ENCODE results near the gene SEMA3A. TPM values are rescaled to one million over a fixed set of nuclear protein-coding genes. Genes with fewer than 3 reads are reported as not detected.

SEMA3A gene
- total and polyA plus RNA-seq, 4 donors: 0.08 to 11.0 (median 5.7) TPM; not detected in 1

- no peak for DNase-seq
- Histone ChIP-seq H3K9me3 (ENCODE audit: control insufficient read depth, low read length) (no peaks in the 10 kb centered on the region), H3K4me1 (ENCODE audit: control insufficient read depth in 1 of 2, insufficient read depth in 2 of 2, low read length in 2 of 2) (no peaks in the 10 kb centered on the region), H3K4me3 (ENCODE audit: low read length in 2 of 2) (no peak overlapping the region), H3K27ac (ENCODE audit: low read depth in 1 of 2, low read length in 2 of 2) (no peak overlapping the region), H3K27me3 (ENCODE audit: control insufficient read depth in 1 of 2, insufficient read depth in 2 of 2, low read length in 1 of 2) (no peaks in the 10 kb centered on the region), H3K36me3 (ENCODE audit: control insufficient read depth in 1 of 2, insufficient read depth in 2 of 2, low read length in 1 of 2) (no peaks in the 10 kb centered on the region)
- WGBS, 2 donors: 79 to 91% methylated on average over 3 of the region's 3 CpGs
- ATAC-seq (ENCODE audit: low FRiP score): no peak
- intact Hi-C loops (cut with DNase I): no loop called here
Measured at GRCh38 chr7:84040355-84040754, 154.2 kb downstream of the SEMA3A start.

GRCh38 chr7:84039432-84039831 is 155.2 kb downstream of the SEMA3A start:
- intact Hi-C loops (cut with DNase I): no loop called here
- DNase-seq: no peak
- H3K4me3 ChIP-seq (ENCODE audit: low read length in 2 of 2): no peak overlapping the region
- H3K4me1 ChIP-seq (ENCODE audit: control insufficient read depth in 1 of 2, insufficient read depth in 2 of 2, low read length in 2 of 2): no peaks in the 10 kb centered on the region
- no peak for ATAC-seq (ENCODE audit: low FRiP score)
- no peak overlapping the region for H3K27ac ChIP-seq (ENCODE audit: low read depth in 1 of 2, low read length in 2 of 2)
- no peaks in the 10 kb centered on the region for H3K36me3 ChIP-seq (ENCODE audit: control insufficient read depth in 1 of 2, insufficient read depth in 2 of 2, low read length in 1 of 2)
- H3K9me3 ChIP-seq (ENCODE audit: control insufficient read depth, low read length): no peaks in the 10 kb centered on the region
- H3K27me3 ChIP-seq (ENCODE audit: control insufficient read depth in 1 of 2, insufficient read depth in 2 of 2, low read length in 1 of 2): no peaks in the 10 kb centered on the region

GRCh38 chr7:84027678-84028077 is 166.9 kb downstream of the SEMA3A start:
- H3K4me1 ChIP-seq (ENCODE audit: control insufficient read depth in 1 of 2, insufficient read depth in 2 of 2, low read length in 2 of 2): no peaks in the 10 kb centered on the region
- no peak overlapping the region for H3K27ac ChIP-seq (ENCODE audit: low read depth in 1 of 2, low read length in 2 of 2)
- intact Hi-C loops (cut with DNase I): no loop called here
- H3K4me3 ChIP-seq (ENCODE audit: low read length in 2 of 2): no peak overlapping the region
- 79 to 91% methylated on average over 3 of the region's 3 CpGs for WGBS, 2 donors
- ATAC-seq (ENCODE audit: low FRiP score): no peak
- DNase-seq: no peak
- H3K9me3 ChIP-seq (ENCODE audit: control insufficient read depth, low read length): no peaks in the 10 kb centered on the region
- no peaks in the 10 kb centered on the region for H3K27me3 ChIP-seq (ENCODE audit: control insufficient read depth in 1 of 2, insufficient read depth in 2 of 2, low read length in 1 of 2)
- no peaks in the 10 kb centered on the region for H3K36me3 ChIP-seq (ENCODE audit: control insufficient read depth in 1 of 2, insufficient read depth in 2 of 2, low read length in 1 of 2)

GRCh38 chr7:84025332-84025927 is 169.2 kb downstream of the SEMA3A start:
- H3K9me3 ChIP-seq (ENCODE audit: control insufficient read depth, low read length): no peaks in the 10 kb centered on the region
- DNase-seq (peak in 1 of 2 donors; percentile 43), ATAC-seq (ENCODE audit: low FRiP score) (peak; percentile 72)
- peaks cover 0 to 2% of the 10 kb centered on the region in 2 donors for H3K27me3 ChIP-seq (ENCODE audit: control insufficient read depth in 1 of 2, insufficient read depth in 2 of 2, low read length in 1 of 2)
- H3K27ac ChIP-seq (ENCODE audit: low read depth in 1 of 2, low read length in 2 of 2): no peak overlapping the region
- intact Hi-C loops (cut with DNase I): no loop called here
- H3K4me1 ChIP-seq (ENCODE audit: control insufficient read depth in 1 of 2, insufficient read depth in 2 of 2, low read length in 2 of 2): no peaks in the 10 kb centered on the region
- H3K4me3 ChIP-seq (ENCODE audit: low read length in 2 of 2): no peak overlapping the region
- WGBS, 2 donors: 27 to 37% methylated on average over 3 of the region's 3 CpGs
- no peaks in the 10 kb centered on the region for H3K36me3 ChIP-seq (ENCODE audit: control insufficient read depth in 1 of 2, insufficient read depth in 2 of 2, low read length in 1 of 2)

GRCh38 chr7:84022684-84023308 is 171.8 kb downstream of the SEMA3A start:
- Histone ChIP-seq H3K9me3 (ENCODE audit: control insufficient read depth, low read length) (no peaks in the 10 kb centered on the region), H3K4me3 (ENCODE audit: low read length in 2 of 2) (no peak overlapping the region), H3K36me3 (ENCODE audit: control insufficient read depth in 1 of 2, insufficient read depth in 2 of 2, low read length in 1 of 2) (no peaks in the 10 kb centered on the region), H3K4me1 (ENCODE audit: control insufficient read depth in 1 of 2, insufficient read depth in 2 of 2, low read length in 2 of 2) (no peaks in the 10 kb centered on the region), H3K27me3 (ENCODE audit: control insufficient read depth in 1 of 2, insufficient read depth in 2 of 2, low read length in 1 of 2) (peaks cover 0 to 2% of the 10 kb centered on the region in 2 donors), H3K27ac (ENCODE audit: low read depth in 1 of 2, low read length in 2 of 2) (no peak overlapping the region)
- DNase-seq (no peak), ATAC-seq (ENCODE audit: low FRiP score) (no peak)
- WGBS, 2 donors: 67 to 74% methylated on average over 5 of the region's 5 CpGs
- intact Hi-C loops (cut with DNase I): no loop called here

- Histone ChIP-seq H3K4me1 (ENCODE audit: control insufficient read depth in 1 of 2, insufficient read depth in 2 of 2, low read length in 2 of 2) (no peaks in the 10 kb centered on the region), H3K27ac (ENCODE audit: low read depth in 1 of 2, low read length in 2 of 2) (no peak overlapping the region), H3K36me3 (ENCODE audit: control insufficient read depth in 1 of 2, insufficient read depth in 2 of 2, low read length in 1 of 2) (no peaks in the 10 kb centered on the region), H3K27me3 (ENCODE audit: control insufficient read depth in 1 of 2, insufficient read depth in 2 of 2, low read length in 1 of 2) (peaks cover 0 to 2% of the 10 kb centered on the region in 2 donors), H3K4me3 (ENCODE audit: low read length in 2 of 2) (no peak overlapping the region), H3K9me3 (ENCODE audit: control insufficient read depth, low read length) (no peaks in the 10 kb centered on the region)
- WGBS, 2 donors: 92 to 95% methylated on average over 2 of the region's 2 CpGs
- intact Hi-C loops (cut with DNase I): no loop called here
- no peak for DNase-seq
- no peak for ATAC-seq (ENCODE audit: low FRiP score)
Measured at GRCh38 chr7:84022009-84022408, 172.6 kb downstream of the SEMA3A start.

GRCh38 chr7:84021292-84021908 is 173.2 kb downstream of the SEMA3A start:
- no peaks in the 10 kb centered on the region for H3K36me3 ChIP-seq (ENCODE audit: control insufficient read depth in 1 of 2, insufficient read depth in 2 of 2, low read length in 1 of 2)
- intact Hi-C loops (cut with DNase I): no loop called here
- H3K4me1 ChIP-seq (ENCODE audit: control insufficient read depth in 1 of 2, insufficient read depth in 2 of 2, low read length in 2 of 2): no peaks in the 10 kb centered on the region
- WGBS, 2 donors: 14 to 18% methylated on average over 6 of the region's 6 CpGs
- no peaks in the 10 kb centered on the region for H3K9me3 ChIP-seq (ENCODE audit: control insufficient read depth, low read length)
- no peak overlapping the region for H3K27ac ChIP-seq (ENCODE audit: low read depth in 1 of 2, low read length in 2 of 2)
- H3K27me3 ChIP-seq (ENCODE audit: control insufficient read depth in 1 of 2, insufficient read depth in 2 of 2, low read length in 1 of 2): peaks cover 0 to 2% of the 10 kb centered on the region in 2 donors
- no peak overlapping the region for H3K4me3 ChIP-seq (ENCODE audit: low read length in 2 of 2)
- DNase-seq: no peak
- no peak for ATAC-seq (ENCODE audit: low FRiP score)

- no peaks in the 10 kb centered on the region for H3K4me1 ChIP-seq (ENCODE audit: control insufficient read depth in 1 of 2, insufficient read depth in 2 of 2, low read length in 2 of 2)
- no peaks in the 10 kb centered on the region for H3K9me3 ChIP-seq (ENCODE audit: control insufficient read depth, low read length)
- intact Hi-C loops (cut with DNase I): no loop called here
- H3K4me3 ChIP-seq (ENCODE audit: low read length in 2 of 2): no peak overlapping the region
- DNase-seq: no peak
- ATAC-seq (ENCODE audit: low FRiP score): no peak
- no peaks in the 10 kb centered on the region for H3K36me3 ChIP-seq (ENCODE audit: control insufficient read depth in 1 of 2, insufficient read depth in 2 of 2, low read length in 1 of 2)
- H3K27ac ChIP-seq (ENCODE audit: low read depth in 1 of 2, low read length in 2 of 2): no peak overlapping the region
- peaks cover 0 to 2% of the 10 kb centered on the region in 2 donors for H3K27me3 ChIP-seq (ENCODE audit: control insufficient read depth in 1 of 2, insufficient read depth in 2 of 2, low read length in 1 of 2)
- 18% methylated on average over 2 of the region's 2 CpGs for WGBS, 2 donors
Measured at GRCh38 chr7:84017651-84018050, 176.9 kb downstream of the SEMA3A start.

All from aorta (tissue), 5 donors.